HG03103 (cell line): Measurements from ENCODE around the gene KIAA0753.
"Not testable (repeated sequence)": the region's sequence is repeated elsewhere in the genome, so short reads cannot be mapped to it uniquely, and the experiment has no call there.

ENCODE experiments used
- ATAC-seq: cut with Tn5 transposase; IDR thresholded peaks from one replicate; pipeline ENCODE4 v1.9.1; 2021; ENCODE audit warnings: low read depth; ENCODE audit not compliant: unreplicated experiment

Gene KIAA0753

DNA sequence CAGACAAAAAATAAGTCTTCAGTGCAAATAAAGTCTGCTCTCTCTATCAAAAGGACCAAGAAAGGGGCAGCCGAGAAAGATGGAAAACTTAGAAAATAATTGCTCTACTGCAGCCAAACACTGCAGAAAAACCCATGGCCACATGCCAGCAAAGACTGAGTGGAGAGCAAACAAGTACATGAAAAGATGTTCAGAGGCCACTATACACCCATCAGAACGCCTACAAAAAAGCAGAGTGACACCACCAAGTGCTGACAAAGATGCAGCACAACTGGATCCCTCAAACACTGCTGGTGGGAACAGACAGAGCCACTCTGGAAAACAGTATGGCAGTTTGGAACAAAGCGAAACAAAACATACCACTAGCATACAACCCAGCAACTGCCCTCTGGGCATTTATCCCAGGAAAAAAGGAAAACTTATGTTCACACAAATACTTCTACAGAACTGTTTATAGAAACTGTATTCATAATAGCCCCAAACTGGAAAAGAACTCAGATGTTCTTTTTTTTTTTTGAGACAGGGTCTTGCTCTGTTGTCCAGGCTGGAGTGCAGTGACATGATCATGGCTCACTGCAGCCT, 36.7 kb downstream of the KIAA0753 start:
- no peak for ATAC-seq

DNA sequence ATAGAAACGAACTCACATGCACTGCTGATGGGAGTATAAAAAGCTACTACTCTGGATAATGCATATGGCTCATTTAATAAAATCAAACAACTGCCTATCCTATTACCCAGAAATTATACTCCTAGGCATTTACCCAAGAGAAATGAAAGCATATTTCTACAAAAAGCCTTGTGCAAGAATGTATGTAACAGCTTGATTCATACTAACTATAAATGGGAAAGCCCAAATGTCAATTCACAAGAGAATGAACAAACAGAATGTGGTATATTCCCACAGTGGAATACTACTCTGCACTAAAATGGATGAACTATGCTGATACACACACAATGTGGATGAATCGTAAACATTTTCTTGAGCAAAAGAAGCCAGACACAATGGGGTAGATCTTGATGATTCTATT, 38.4 kb downstream of the KIAA0753 start:
- no peak for ATAC-seq

DNA sequence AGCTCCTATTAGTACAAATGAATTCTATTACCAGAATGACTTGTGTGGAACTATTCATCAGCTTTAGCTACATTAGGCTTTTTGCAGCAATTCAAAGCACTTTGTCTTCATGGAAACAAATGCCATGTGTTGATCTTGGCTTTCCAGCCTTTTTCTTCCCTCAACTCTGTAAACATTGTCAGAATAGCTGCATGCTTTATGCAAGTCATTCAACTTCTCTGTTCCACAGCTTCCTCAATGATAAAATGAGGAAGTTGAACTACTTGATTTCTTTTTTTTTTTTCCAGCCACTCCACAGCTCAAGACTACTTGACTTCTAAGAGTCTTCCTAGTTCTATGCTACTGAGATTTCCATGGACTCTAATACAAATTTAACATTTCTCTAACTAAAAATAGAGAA, 41.1 kb downstream of the KIAA0753 start:
- ATAC-seq, result no peak

DNA sequence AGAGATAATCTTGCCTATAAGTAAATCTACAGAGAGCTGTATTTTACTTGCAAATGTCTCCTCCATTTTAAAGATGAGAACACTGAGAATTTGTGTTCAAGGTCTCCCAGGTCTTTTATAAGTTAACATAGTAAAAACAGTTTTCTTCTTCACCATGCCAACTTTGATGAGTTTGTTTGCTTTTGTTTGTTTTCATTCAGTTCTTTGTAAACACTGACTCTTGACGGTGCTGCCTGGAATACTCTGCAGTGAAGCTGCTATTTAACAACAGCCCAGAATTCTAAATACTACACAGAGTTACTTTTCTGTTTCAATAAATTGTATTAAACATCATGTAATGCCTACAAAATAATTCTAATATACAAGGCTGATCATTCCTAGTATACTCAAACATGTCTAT, 42.8 kb downstream of the KIAA0753 start:
- ATAC-seq, result no peak

DNA sequence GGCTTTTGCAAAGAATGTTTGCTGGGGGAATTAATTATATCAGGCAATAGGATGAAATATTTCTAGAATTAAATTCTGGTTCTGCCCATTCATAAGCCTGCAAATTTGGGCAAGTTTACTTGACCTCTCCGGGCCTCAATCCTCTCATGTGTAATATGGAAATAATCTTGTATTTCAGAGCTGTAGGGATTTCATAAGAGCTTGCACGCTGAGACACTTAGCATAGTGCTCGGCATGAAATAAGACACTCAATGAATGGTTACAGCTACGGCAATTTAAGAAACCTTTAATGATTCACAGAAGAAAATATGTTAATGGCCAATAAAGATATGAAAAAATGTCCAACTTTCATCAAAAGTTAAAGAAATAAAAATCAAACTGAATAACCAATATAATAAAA, 43.6 kb downstream of the KIAA0753 start:
- no peak for ATAC-seq

DNA sequence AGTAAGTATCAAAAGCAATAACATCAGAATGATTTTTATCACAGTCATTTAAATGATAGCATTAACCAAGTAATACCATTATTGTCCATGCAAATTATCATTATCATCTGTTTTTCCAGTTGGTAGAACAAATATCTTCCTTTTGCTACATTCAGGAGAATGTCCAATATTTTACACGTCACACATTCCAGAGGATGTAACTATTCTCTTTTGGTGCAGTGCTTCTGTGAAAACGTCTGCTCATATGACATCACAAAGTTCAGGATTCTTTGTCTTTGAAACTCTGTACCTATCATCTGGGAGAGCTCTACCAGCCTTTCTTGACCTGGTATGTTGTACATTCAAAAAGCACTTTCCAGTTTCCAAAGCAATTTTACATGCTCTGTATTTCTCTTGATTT, 44.0 kb downstream of the KIAA0753 start:
- ATAC-seq, result no peak

DNA sequence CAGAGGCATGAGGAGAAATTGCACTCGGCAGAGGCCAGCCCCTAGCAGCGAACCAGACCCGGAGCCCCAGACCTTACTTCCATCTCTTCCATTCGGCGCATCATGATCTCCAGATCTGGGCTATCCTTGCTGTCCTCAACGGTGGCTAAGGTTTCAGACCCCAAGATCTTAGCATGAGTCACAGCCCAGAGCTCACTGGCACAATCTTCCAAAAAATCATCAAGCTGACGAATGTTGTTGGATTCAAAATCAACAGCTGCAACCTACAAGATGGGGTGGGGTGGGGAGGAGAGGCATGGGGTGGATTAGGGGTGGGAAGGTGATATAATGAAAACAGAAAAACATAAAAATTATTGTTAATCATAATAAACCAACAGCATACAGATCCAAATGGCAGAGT, 44.4 kb downstream of the KIAA0753 start:
- no peak for ATAC-seq

DNA sequence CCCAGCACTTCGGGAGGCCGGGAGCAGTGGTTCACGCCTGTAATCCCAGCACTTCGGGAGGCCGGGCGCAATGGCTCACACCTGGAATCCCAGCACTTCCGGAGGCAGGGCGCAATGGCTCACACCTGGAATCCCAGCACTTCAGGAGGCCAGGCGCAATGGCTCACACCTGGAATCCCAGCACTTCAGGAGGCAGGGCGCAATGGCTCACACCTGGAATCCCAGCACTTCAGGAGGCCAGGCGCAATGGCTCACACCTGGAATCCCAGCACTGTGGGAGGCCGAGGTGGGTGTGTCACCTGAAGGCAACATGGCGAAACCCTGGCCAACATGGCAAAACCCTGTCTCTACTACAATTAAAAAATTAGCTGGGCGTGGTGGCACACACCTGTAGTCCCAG, 47.1 kb downstream of the KIAA0753 start:
- ATAC-seq, result not testable (repeated sequence)

DNA sequence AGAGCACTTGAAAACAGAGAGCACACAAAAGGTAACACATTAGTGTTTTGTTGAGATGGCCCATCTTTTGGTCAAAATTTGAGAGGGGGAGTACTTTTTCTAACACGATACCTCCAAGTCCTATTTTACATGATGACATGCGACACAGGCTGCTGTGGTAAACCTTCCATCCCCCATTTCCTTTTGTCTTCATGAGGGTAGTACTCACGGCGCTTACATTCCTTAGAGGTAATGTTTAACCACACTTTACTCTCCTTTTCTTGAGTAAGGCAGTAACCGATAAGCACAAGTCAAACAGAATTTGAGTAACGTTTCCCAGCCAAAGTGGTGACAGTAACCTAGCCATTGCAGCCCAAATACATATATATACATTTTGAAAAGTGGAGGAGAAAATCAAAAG, 48.3 kb downstream of the KIAA0753 start:
- no peak for ATAC-seq

DNA sequence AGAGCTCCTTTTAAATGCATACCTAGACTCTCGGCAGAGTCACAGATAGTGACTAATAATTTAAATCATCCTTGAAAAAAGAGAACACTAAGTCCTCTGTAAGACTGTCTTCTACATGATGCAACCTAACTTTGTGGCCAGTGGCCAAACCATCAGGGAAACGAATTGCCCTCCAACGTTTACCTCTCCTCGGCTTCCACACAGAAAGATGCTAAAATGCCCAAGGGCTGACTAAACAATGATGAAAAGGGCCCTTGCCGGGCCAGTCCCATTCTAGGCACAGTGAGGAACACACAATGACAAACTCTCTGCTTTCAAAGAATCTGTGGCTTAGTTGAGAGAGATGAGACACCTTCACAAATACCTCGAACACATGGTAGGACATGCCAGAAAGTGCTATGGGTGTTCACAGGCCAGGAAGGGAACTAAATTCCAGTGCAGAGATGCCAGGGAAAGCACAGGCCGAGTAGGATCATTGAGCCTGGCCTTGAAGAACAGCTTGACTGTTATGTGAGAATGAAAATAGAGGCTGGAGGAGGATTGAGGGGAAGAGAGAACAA, 48.8 kb downstream of the KIAA0753 start:
- no peak for ATAC-seq

DNA sequence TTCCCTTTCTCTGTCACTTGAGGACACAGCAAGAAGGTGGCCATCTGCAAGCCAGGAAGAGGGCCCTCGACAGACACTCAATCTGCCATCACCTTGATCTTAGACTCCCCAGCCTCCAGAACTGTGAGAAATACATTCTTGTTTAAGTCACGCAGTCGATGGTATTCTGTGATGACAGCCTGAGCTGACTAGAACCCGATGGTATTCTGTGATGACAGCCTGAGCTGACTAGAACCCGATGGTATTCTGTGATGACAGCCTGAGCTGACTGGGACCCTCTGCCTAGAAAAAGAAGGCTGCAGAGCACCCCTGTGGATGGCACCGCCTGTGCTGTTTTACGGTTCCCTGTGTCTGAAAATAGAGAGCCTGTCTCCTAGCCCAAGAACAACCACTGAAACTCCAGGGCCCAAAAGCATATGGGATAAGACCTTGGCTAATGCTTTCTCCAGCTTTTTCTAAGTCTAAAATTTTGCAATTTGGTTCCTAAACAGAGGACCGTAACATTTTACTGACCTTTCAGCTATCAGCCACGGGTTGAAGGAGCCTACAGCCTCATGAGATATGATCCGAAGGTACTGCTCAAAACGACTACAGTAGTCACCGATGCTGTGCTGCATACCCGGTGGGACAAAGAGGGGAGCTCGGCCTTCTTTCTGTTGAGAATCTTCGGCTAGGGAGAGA, 51.1 kb downstream of the KIAA0753 start:
- no peak for ATAC-seq

DNA sequence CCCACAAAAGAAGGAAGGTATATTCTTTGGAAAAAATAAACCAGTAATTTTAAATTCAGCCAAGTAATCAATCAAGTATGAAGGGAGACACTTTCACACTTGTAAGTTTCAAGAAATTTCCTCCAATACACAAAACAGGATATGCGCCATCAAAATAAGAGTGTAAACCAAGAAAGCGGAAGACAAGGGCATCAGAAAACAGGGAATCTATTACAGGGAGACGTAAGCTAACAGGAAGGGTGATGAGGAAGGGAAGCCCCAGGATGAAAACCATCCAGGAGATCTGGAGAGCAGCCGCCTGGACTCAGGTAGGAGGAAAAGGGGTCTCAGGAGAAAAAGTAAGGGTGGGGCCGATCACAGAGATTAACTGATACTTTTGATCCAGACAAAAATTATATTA, 52.3 kb downstream of the KIAA0753 start:
- ATAC-seq, result no peak

DNA sequence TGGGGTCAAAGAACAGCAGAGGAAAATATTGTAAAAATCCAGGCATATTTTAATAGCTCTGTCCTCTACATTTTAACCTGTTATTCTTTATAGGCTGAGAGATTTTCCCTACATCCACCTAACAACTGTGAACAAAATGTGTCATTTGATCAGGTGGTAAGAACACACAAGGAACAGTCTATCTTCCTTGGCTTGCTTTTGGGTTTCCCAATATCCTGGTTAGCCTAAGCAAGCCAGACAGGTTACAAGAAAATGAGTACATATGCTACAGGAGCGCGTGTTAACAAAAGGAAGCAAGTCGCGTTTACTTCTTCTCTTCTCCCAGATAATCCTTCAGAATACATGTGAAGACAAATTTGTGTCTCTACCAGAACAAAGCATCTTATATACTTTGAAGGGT, 53.2 kb downstream of the KIAA0753 start:
- no peak for ATAC-seq

DNA sequence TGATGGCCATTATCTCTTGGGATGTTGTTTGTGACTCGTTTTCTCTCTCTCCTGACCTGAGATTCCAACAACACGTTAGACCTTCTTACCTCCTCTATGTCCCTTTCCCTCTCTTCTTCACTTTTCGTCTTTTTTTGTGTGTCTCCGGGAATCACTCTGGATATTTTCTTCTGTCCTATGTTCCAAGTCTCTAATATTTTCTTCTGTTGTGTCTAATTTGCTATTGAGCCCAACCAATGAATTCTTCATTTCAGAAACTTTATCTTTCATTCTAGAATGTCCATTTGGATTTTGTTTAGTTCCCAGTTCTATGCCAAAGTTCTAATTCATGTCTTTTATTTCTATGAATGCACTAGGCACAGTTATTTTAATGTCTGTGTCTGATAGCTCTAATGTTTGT, 57.1 kb downstream of the KIAA0753 start:
- ATAC-seq, result no peak

DNA sequence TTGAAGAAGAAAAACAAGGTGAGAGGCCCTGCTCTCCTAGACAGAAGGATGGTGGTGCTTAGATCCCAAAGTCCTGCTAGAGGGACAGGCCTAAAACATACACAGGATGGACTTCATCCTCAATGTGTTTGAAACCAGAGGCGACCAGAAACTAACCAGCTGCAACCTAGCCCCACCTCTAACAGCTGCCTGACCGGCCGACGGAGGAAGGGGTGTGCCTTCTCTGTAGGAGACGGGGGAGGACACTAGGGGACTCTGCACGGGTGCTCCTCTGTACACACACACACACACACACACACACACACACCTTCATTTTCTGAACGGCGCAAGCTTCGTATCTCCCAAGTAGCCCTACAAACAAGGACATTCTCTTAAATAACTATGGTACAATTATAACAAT, 59.9 kb downstream of the KIAA0753 start:
- ATAC-seq, result no peak

DNA sequence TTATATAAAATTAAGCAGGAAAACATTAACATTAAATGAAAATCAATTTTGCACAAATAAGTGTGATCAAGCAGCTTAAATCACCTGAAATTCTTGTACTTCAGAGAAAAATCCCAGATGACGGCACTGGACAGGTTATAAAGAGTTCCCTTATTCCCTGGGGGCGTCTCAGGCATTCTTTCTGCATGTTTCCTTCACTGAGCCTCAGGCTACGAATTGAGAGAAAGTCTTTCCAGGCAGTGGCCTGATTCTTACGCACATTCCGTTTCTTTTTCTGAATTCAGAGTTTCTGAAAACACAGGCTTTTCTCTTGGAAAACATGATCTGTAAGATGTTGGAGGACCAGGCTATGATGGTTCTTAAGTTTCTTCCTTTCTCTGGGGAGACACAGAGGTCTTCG, 62.0 kb downstream of the KIAA0753 start:
- ATAC-seq, result no peak

DNA sequence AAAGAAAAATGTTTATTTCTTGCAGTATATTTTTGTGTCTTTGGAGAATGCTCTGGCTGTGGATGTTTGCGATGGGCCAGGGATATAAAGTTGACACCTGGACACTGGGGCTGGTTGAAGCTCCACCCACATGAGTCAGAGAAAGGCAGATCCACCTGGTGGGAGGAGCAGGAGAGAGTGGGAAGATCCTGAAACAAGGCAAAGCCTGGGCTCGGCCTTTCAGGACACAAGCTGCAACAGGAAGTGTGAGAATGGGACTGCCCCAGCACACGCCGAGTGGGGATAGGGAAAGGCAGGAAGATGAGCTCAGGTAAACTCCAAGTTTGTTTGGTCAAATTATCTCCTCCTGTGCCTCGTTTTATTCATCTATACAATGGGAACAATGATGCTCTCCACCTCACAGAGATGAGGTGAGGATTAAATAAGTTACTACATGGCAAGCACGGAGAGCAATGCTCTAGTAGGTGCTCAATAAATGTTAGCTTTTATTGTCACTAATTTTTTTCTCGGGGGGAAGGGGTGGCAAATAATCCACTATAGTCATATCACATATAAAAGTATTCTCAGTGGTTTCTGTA, 62.7 kb downstream of the KIAA0753 start:
- no peak for ATAC-seq

DNA sequence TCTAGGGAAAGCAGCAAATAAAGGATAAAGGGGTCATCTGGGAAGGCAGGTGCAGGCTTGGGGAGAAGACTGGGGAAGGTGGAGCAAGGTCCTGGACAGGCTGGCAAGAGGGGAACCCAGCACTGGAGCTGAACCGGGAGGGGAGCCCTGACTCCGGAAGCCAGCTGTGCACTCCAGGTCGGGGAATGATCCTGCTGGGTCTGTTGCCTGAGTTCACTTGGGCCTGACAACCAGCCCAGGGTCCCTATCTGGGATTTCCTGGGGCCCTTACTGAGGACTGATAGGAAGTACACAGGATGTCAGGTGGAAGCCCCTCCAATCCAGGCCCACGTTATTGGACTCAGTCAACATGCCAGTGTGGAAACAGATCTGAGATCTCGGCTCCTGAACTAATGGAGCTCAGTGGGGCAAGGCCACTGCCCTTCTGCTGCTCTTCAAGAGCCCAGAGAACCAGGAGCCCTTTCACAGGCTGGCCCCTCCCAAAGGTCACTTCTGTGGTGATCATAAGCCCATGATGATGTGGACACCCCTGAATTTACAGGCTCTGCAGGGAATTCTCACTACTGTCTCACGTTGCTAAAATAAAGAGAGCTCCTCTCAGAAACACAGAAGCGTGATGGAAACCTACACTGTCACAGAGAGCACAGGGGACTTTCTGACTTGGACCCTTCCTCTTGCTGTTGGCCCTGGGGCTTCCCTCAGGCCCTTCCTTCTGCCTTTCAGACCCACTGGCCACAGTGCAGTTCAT, 64.3 kb downstream of the KIAA0753 start:
- ATAC-seq, result no peak

DNA sequence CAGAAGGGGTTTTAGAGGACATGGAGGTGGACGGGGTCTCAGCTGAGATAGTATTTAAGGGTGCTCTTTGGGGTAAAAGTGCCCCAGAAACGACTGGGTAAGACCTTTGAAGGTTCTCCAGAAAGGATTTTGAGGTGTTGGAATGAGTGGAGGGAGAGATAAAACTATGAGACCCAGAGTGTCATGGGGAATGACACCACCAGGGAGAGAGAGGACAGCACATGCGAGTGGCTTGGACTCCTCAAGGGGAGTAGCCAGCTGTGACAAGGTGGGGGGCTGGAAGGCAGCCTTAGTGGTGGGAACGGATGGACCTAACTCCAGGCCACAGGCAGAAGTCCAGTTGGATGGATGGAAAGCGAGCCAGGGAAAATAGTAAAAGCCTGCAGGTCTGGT, 64.9 kb downstream of the KIAA0753 start:
- no peak for ATAC-seq

DNA sequence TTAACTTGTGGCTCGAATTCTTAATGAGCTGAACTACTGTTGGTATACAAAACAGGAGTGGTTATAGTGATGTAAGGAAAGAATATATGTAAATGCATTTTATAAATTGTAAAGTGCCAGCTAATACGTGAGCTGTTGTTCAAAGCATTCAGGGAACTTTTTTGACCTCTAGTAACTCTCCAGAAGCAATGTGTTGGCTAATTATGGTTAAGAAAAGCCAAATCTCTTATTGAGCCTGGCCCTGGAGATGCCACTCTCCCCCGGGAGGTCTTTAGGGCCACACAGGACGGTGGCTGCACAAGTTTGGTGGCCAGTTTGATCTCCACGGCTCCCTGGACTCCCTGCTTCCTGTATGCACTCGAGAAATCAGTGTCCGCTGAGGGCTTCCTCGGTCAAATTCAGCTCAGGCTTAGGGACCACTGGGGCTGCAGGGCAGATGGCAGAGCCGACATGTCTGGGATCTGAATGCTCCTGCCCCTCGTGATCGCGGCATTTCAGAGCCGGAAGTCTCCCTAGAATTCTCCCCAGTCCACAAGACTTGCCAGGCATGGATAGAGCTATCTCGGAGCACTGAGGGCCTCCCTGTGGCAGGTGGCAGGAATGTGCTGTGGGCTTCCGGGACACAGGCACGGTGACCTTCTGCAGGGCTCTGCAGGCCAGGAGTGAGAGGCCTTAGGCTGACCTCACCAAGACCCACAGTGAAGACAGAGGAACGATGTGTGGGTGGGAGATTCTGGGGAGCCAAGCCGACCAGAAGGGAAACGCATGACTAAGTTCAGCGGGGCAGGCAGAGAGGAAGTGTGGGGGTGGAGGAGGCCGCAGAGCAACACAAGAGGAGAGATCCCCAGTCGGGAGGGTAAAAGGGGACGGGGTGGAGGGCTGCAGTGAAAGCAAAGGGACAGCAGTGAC, 65.6 kb downstream of the KIAA0753 start:
- ATAC-seq, result no peak
